ENCODE measurements around the gene GRIK1.

DNA sequence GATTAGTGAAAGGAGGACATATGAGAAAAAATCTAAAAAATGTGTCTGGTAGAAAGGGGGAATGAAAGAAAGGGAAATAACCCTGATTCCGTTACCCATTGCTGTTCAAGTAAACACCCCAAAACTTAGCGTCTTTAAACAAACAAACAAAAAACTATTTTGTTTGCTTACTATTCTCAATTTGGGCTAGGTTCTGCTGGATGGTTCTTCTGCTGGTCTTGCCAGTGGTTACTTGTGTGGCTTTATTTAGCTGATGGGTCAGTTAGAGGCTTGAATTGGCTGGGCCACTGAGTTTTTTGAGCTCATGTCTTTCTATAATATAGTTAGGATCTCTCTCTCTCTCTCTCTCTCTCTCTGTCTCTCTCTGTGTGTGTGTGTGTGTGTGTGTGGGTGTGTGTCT is 112.1 kb downstream of the GRIK1 start:
- TF ChIP-seq, protein P1, sequence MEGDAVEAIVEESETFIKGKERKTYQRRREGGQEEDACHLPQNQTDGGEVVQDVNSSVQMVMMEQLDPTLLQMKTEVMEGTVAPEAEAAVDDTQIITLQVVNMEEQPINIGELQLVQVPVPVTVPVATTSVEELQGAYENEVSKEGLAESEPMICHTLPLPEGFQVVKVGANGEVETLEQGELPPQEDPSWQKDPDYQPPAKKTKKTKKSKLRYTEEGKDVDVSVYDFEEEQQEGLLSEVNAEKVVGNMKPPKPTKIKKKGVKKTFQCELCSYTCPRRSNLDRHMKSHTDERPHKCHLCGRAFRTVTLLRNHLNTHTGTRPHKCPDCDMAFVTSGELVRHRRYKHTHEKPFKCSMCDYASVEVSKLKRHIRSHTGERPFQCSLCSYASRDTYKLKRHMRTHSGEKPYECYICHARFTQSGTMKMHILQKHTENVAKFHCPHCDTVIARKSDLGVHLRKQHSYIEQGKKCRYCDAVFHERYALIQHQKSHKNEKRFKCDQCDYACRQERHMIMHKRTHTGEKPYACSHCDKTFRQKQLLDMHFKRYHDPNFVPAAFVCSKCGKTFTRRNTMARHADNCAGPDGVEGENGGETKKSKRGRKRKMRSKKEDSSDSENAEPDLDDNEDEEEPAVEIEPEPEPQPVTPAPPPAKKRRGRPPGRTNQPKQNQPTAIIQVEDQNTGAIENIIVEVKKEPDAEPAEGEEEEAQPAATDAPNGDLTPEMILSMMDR (IDR thresholded peaks at IDR 0.05), result no peak
- no peak for TF ChIP-seq POLR2A (IDR thresholded peaks at IDR 0.05)
- no peak for TF ChIP-seq POLR2AphosphoS5 (IDR thresholded peaks at IDR 0.05)
- no peak for TF ChIP-seq EP300 (IDR thresholded peaks at IDR 0.05; ENCODE audit: low read depth)
